OCI-LY7 (cell line): ENCODE data around the gene GRM1. TPM values are rescaled to one million over a fixed set of nuclear protein-coding genes. Genes with fewer than 3 reads are reported as not detected.

Experiments used
- BruUV-seq: library from RNA; stranded (reverse); fragments of 400-500 nt; replicated peaks from 2 replicates; lab custom pipeline; 2021; lab: Mats Ljungman, UMichigan
- CTCF ChIA-PET: fragments of 300-600 bp; sonication (Branson Sonifier 250); formaldehyde crosslinking; loops from one replicate; lab custom pipeline; 2022; ENCODE audit warnings: antibody characterized with exemption; ENCODE audit not compliant: unreplicated experiment; lab: Charles Lee
- POLR2A ChIA-PET: fragments of 300-600 bp; sonication (Branson Sonifier 250); formaldehyde crosslinking; loops from one replicate; lab custom pipeline; 2022; ENCODE audit warnings: antibody characterized with exemption; lab: Charles Lee
- DNase-seq: peaks from one replicate; pipeline ENCODE4 v3.0.0-alpha.2; 2015; ENCODE audit warnings: low spot score
- H2AFZ ChIP-seq: fragments of 200-600 bp; sonication (generic), shearing (Covaris generic); 2 replicates; pipeline ENCODE4 v1.6.1; 2014; ENCODE audit warnings: mild to moderate bottlenecking, antibody characterized with exemption, low read length, moderate library complexity
- H3K27ac ChIP-seq: fragments of 200-600 bp; sonication (generic); 2 replicates; pipeline ENCODE4 v1.5.1; 2014; ENCODE audit warnings: mixed run types, low read depth, mild to moderate bottlenecking, moderate library complexity, low read length, inconsistent platforms; ENCODE audit not compliant: poor library complexity, severe bottlenecking
- H3K36me3 ChIP-seq: fragments of 200-600 bp; sonication (generic); 2 replicates; pipeline ENCODE4 v1.6.1; 2014; ENCODE audit warnings: mild to moderate bottlenecking, antibody characterized with exemption, low read length, moderate library complexity, mixed read lengths; ENCODE audit not compliant: insufficient read depth
- H3K4me1 ChIP-seq: fragments of 200-600 bp; sonication (generic); 2 replicates; pipeline ENCODE4 v1.5.1; 2014; ENCODE audit warnings: mild to moderate bottlenecking, low read length; ENCODE audit not compliant: insufficient read depth, poor library complexity, severe bottlenecking
- H3K4me2 ChIP-seq: fragments of 200-600 bp; sonication (generic); 2 replicates; pipeline ENCODE4 v1.6.1; 2014; ENCODE audit warnings: mild to moderate bottlenecking, low read length
- H3K4me3 ChIP-seq: fragments of 200-600 bp; sonication (generic); 2 replicates; pipeline ENCODE4 v1.5.1; 2014; ENCODE audit warnings: mild to moderate bottlenecking, low read depth, low read length; ENCODE audit not compliant: poor library complexity, severe bottlenecking
- H3K79me2 ChIP-seq: fragments of 200-600 bp; sonication (generic); 2 replicates; pipeline ENCODE4 v1.6.1; 2016; ENCODE audit warnings: low read depth, mild to moderate bottlenecking, low read length, moderate library complexity, mixed read lengths; ENCODE audit not compliant: insufficient read depth
- H3K9me2 ChIP-seq: fragments of 200-600 bp; sonication (generic); 2 replicates; pipeline ENCODE4 v1.6.1; 2016; ENCODE audit warnings: mild to moderate bottlenecking, low read length, mixed read lengths; ENCODE audit not compliant: insufficient read depth
- H3K9me3 ChIP-seq: fragments of 200-600 bp; sonication (generic); 2 replicates; pipeline ENCODE4 v1.6.1; 2014; ENCODE audit warnings: mild to moderate bottlenecking, mixed run types, low read length, mixed read lengths
- H4K20me1 ChIP-seq: fragments of 200-600 bp; sonication (generic); 2 replicates; pipeline ENCODE4 v1.6.1; 2014; ENCODE audit warnings: mild to moderate bottlenecking, antibody characterized with exemption, low read length, moderate library complexity, mixed read lengths; ENCODE audit not compliant: insufficient read depth
- CTCF ChIP-seq: fragments of 200-600 bp; sonication (generic); conservative IDR thresholded peaks from 2 replicates; pipeline ENCODE4 v1.5.1; 2014; ENCODE audit warnings: mild to moderate bottlenecking, antibody characterized with exemption, low read length, moderate library complexity, mixed read lengths
- EZH2phosphoT487 ChIP-seq: fragments of 200-600 bp; sonication (generic); IDR thresholded peaks from 2 replicates; pipeline ENCODE4 v1.6.1; 2018; ENCODE audit warnings: low read depth, borderline replicate concordance, mild to moderate bottlenecking, mixed run types, antibody characterized with exemption, low read length, moderate library complexity, mixed read lengths
- intact Hi-C: fragments of 100-400 bp; cut with micrococcal nuclease; formaldehyde crosslinking; loops from one replicate; pipeline ENCODE4 v1.10.0; 2022; ENCODE audit not compliant: unreplicated experiment
- total RNA-seq, 2 experiments: library from RNA; depleted of rRNA in 1 of 2; stranded (reverse); fragments of >200 nt in 1 of 2; shearing (Covaris generic) in 1 of 2; gene quantifications; 2 replicates each; pipeline ENCODE4 v1.2.3, GENCODE V29; 2014 to 2022

GRM1 gene
- total RNA-seq, 2 experiments from 2014 or later, result not detected

- H3K36me3 ChIP-seq, result no peaks in the 10 kb centered on the region
- H3K4me3 ChIP-seq, result no peak overlapping the region
- no peaks in the 10 kb centered on the region for H3K9me3 ChIP-seq
- H3K79me2 ChIP-seq, result no peaks in the 10 kb centered on the region
- no peak overlapping the region for H3K27ac ChIP-seq
- no peak for TF ChIP-seq EZH2phosphoT487
- no peak for TF ChIP-seq CTCF
- no peaks in the 10 kb centered on the region for H4K20me1 ChIP-seq
- no TSS peak for BruUV-seq
- no peak overlapping the region for H2AFZ ChIP-seq
- no peak for DNase-seq
- no peaks in the 10 kb centered on the region for H3K9me2 ChIP-seq
- H3K4me1 ChIP-seq, result no peaks in the 10 kb centered on the region
- H3K4me2 ChIP-seq, result no peak overlapping the region
- ChIA-PET CTCF (no interaction called here), POLR2A (interaction anchor here (0.7 kb wide), 1 partner anchor 11 kb away, joined by 3 read pairs; no protein-coding TSS in a partner anchor)
- intact Hi-C loops, result no loop called here
Observed at GRCh38 chr6:146154197-146154596, 125.3 kb downstream of the GRM1 start.

- Histone ChIP-seq H3K9me2 (no peaks in the 10 kb centered on the region), H3K9me3 (no peaks in the 10 kb centered on the region), H3K27ac (no peak overlapping the region), H4K20me1 (no peaks in the 10 kb centered on the region), H3K4me3 (no peak overlapping the region), H2AFZ (no peak overlapping the region), H3K4me1 (no peaks in the 10 kb centered on the region), H3K4me2 (no peak overlapping the region), H3K79me2 (no peaks in the 10 kb centered on the region), H3K36me3 (no peaks in the 10 kb centered on the region)
- no TSS peak for BruUV-seq
- POLR2A ChIA-PET, result no interaction called here
- TF ChIP-seq CTCF (no peak), EZH2phosphoT487 (no peak)
- no peak for DNase-seq
- intact Hi-C loops, result no loop called here
- CTCF ChIA-PET, result no interaction called here
Observed at GRCh38 chr6:146161664-146162063, 132.8 kb downstream of the GRM1 start.

GRCh38 chr6:146169872-146170271 lies 141.0 kb downstream of the GRM1 start:
- Histone ChIP-seq H3K4me2 (no peak overlapping the region), H4K20me1 (no peaks in the 10 kb centered on the region), H3K36me3 (no peaks in the 10 kb centered on the region), H3K9me2 (no peaks in the 10 kb centered on the region), H2AFZ (no peak overlapping the region), H3K27ac (no peak overlapping the region), H3K9me3 (no peaks in the 10 kb centered on the region), H3K4me1 (no peaks in the 10 kb centered on the region), H3K4me3 (no peak overlapping the region), H3K79me2 (no peaks in the 10 kb centered on the region)
- no TSS peak for BruUV-seq
- ChIA-PET CTCF (no interaction called here), POLR2A (interaction anchor here (1.2 kb wide), 1 partner anchor 64 kb away, joined by 3 read pairs; no protein-coding TSS in a partner anchor)
- no peak for TF ChIP-seq CTCF
- TF ChIP-seq EZH2phosphoT487, result no peak
- intact Hi-C loops, result no loop called here
- no peak for DNase-seq
